ENCODE results near the gene CCR2.
"Not testable (repeated sequence)": the region's sequence is repeated elsewhere in the genome, so short reads cannot be mapped to it uniquely, and the experiment has no call there.

CCR2 gene

DNA sequence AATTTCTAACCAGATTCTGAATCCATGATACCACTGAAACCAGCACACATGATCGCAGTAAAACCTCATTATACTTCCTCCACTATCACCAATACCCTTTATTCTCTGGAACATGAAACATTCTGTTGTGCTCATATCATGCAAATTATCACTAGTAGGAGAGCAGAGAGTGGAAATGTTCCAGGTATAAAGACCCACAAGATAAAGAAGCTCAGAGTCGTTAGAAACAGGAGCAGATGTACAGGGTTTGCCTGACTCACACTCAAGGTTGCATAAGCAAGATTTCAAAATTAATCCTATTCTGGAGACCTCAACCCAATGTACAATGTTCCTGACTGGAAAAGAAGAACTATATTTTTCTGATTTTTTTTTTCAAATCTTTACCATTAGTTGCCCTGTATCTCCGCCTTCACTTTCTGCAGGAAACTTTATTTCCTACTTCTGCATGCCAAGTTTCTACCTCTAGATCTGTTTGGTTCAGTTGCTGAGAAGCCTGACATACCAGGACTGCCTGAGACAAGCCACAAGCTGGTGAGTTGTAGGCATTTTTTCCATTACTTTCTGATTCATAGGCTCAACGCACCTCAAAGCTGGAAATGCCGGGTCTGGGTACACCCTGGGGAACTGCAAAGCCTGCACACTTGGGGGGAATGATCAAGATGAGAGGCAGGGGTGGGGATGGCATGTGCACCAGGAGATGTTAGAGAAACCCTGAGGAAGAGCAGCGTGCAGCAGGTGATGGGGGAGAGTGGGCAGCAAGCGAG lies at the start of gene CCR2:
TSS of gene CCR2 (plus strand) at position 465 of the 764 bp plus-strand sequence. CDS start 3,417 bp downstream, outside the sequence.
- DNase-seq (ENCODE audit: low read depth, low spot score), result no peak

DNA sequence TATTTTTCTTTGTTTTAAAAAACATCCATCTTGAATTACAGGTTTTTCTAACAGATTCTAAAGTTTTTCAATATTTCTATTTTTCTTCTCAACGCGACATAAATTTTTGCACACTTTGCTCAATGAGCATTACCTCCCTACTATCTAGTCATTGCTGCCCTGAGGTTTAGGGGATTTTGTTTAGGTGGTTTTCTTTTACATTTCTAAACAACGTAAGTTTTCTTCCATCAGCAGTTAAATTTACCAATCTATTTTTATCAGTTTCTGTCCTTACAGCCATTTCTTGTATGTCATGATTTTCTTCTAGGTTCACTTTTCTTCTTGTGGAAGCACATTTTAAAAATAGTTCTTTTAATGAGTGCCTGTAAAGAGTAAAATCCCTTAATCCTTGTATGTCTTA lies 49.2 kb upstream of the CCR2 start:
- DNase-seq (ENCODE audit: low read depth, low spot score), result no peak

- no peak for DNase-seq (ENCODE audit: low read depth, low spot score)
Observed at GRCh38 chr3:46312991-46313390, 40.9 kb upstream of the CCR2 start.

DNA sequence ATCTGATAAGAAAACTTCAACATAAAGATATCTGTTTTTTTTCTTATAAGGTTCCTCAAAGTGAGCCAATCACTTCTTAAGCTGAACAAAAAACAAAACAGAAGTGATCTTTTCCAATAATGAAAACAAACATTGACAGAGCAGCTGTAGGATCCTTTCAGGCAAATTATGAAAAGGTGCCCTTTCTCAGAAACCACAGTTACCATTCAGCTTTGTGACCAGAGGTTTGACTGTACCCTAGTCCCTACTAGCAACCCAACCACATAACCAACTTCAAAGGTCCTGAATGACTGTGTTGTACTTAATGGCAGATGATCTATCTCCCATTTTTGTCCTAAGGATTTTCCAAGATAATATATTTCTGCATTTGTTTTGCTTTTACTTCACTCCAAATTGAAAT lies 39.4 kb upstream of the CCR2 start:
- no peak for DNase-seq (ENCODE audit: low read depth, low spot score)

GRCh38 chr3:46316206-46316605 lies 37.7 kb upstream of the CCR2 start:
- no peak for DNase-seq (ENCODE audit: low read depth, low spot score)

DNA sequence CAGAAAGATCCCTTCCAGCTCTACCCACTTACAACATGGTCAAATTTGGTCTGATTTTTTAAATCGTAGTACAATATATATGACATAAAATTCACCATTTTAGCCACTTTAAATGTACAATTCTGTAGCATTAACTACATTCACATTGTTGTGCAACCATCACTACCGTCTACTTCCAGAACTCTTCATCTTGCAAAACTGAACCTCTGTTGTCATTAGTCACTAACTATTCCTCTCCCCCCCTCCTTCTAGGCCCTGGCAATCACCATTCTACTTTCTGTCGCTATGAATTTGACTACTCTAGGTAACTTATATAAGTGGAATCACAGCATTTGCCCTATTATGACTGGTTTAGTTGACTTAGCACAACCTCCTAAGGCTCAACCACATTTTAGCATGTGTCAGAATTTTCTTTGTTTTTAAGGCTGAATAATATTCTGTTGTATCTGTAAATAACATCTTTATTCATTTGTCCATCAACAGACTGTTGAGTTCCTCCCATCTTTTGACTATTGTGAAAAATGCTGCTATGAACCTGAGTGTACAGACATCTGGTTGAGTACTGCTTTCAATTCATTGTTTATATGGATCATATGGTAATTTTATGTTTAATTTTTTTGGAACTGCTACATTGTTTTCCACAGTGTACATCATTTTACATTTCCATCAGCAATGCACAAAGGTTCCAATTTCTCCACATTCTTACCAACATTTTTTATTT lies 35.5 kb upstream of the CCR2 start:
- no peak for DNase-seq (ENCODE audit: low read depth, low spot score)

- no peak for DNase-seq (ENCODE audit: low read depth, low spot score)
Observed at GRCh38 chr3:46321461-46322104, 32.3 kb upstream of the CCR2 start.

DNA sequence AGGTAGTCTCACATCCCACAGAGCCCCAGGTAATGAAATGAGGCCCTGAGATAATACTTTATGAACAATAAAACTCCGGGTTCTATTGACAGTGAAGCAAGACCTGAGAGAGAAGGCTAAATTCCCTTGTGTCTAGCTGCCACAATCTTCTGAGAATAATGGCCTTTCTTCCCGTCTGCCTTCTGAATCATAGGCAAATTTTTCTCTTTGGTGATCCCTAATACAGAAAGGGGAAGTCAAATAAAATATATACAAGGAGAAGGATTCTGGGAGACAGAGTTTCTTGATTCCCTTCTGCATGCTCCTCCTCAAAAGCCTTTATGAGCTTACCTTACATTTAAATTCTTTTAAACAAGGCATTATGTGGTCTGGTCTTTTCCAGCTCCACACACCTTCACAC lies 29.9 kb upstream of the CCR2 start:
- DNase-seq (ENCODE audit: low read depth, low spot score), result no peak

GRCh38 chr3:46325645-46326300 lies 28.1 kb upstream of the CCR2 start:
- DNase-seq (ENCODE audit: low read depth, low spot score), result no peak

DNA sequence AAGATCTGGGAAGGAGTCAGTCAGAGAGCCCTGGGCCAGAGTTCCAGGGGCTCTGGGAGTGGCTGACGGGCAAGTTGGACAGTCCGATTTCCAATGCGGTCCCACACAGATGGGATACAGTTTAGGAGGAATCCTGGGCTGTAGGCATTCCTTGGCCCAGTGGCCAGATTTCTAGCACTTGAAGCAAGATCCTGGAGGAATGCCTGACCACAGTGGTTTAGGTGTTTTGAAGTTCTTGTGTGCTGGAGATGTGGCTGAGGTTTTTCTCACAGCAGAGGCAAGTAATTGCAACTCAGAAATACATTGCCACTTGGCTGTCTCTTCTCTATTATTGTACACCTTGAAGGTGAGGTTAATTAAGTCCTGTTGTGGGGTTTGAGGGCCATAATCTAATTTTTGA lies 23.2 kb upstream of the CCR2 start:
- not testable (repeated sequence) for DNase-seq (ENCODE audit: low read depth, low spot score)

- DNase-seq (ENCODE audit: low read depth, low spot score), result no peak
Observed at GRCh38 chr3:46334741-46335478, 19.0 kb upstream of the CCR2 start.

GRCh38 chr3:46335541-46335940 lies 18.4 kb upstream of the CCR2 start:
- DNase-seq (ENCODE audit: low read depth, low spot score), result no peak

- no peak for DNase-seq (ENCODE audit: low read depth, low spot score)
Observed at GRCh38 chr3:46337911-46338310, 16.0 kb upstream of the CCR2 start.

DNA sequence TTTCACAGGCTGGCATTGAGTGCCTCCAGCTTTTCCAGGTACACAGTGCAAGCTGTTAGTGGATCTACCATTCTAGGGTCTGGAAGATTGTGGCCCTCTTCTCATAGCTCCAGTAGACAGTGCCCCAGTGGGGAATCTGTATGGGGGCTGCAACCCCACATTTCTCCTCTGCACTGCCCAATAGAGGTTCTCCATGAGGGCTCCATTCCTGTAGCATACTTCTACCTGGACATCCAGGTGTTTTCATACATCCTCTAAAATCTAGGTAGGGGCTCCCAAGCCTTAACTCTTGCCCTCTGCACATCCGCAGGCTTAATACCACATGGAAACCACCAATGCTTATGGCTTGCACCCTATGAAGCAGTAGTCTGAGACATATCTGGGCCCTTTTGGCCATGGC lies 15.1 kb upstream of the CCR2 start:
- DNase-seq (ENCODE audit: low read depth, low spot score), result no peak

DNA sequence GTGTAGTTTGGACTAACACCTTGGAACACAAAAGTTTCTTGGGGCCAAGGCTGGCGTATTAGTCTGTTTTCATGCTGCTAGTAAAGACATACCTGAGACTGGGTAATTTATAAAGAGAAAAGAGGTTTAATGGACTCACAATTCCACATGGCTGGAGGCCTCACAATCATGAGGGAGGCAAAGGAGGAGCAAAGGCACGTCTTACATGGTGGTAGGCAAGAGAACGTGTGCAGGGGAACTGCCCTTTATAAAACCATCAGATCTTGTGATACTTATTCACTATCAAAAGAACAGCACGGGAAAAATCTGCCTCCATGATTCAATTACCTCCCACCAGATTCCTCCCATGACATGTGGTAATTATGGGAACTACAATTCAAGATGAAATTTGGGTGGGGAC lies 9.4 kb upstream of the CCR2 start:
- no peak for DNase-seq (ENCODE audit: low read depth, low spot score)

GRCh38 chr3:46348823-46349482 lies 5.0 kb upstream of the CCR2 start:
- no peak for DNase-seq (ENCODE audit: low read depth, low spot score)

DNA sequence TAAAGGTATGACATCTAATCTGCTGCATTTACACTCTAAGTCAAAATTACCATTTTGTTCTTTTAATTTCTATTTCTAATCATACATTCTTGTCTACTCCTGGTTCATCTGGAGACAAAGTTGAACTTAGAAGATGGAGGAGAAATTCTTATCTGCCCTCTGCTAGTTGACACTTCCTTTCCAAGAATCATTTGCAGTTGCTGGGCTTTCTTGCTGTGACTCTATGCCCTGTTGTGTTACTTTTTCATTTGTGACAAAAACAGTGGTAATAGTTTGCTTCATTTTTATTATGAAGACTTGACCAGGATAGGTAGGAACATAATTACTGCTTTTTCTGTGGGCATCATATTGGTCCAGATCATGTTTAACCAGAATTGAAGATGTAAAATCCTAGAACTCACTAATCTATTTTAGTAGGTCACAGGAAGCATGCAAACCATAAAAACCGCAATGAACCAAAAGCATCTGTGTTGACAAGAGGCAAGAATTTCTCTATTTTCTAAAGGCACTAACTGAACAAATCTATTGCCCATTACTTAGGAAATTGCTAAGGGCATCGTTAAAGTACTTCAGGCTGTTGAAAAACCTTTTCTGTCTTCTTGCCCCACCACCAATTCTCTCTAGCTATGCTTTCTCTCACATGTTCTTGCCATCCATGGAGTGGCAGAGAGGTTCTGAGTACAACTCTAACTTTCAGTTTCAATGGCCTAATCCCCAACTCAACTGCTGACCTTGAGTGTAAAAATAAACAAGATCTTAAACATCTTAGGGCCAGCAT lies 4.2 kb upstream of the CCR2 start:
- DNase-seq (ENCODE audit: low read depth, low spot score), result no peak

- no peak for DNase-seq (ENCODE audit: low read depth, low spot score)
Observed at GRCh38 chr3:46350262-46350565, 3.7 kb upstream of the CCR2 start.

DNA sequence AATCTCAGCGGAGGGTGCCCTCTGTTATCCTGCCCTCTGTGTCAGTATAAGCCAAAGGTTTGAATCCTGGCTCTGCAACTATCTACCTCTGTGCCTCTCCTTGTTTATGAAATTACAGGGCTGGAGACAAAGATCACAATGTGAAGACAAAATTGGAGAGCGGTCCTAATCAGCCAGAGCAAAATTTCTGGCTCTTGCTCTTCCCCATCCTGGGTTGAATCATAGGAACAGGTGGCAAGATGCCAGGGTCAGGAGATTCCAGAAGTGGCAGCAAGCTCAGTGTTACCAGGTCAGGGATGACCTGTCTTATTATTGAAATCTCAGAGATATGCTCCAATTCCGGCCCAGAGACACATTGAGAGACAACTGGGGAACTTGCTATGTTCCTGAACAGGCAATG lies 2.3 kb upstream of the CCR2 start:
- no peak for DNase-seq (ENCODE audit: low read depth, low spot score)

GRCh38 chr3:46353090-46353489 lies 821 bp upstream of the CCR2 start:
- no peak for DNase-seq (ENCODE audit: low read depth, low spot score)
